Stomach (tissue), 4 donors: ENCODE results near the gene MCCD1.

Experiments used
- POLR2A ChIP-seq, 4 donors: fragments of 450-650 bp; IDR thresholded peaks; one replicate each; pipeline ENCODE4 v1.6.1; 2016; ENCODE audit warnings: antibody characterized with exemption in 4 of 4, control low read depth in 2 of 4, mild to moderate bottlenecking in 1 of 4, moderate library complexity in 1 of 4
- TF ChIP-seq, protein P1 (sequence below), 7 experiments: fragments of 450-650 bp in 4 of 7; fragments of 200-600 bp in 3 of 7; sonication (generic) in 3 of 7; IDR thresholded peaks; one replicate each; pipeline ENCODE4 v1.5.1; 2016 to 2019; ENCODE audit warnings: antibody characterized with exemption in 7 of 7, control low read depth in 2 of 7, mild to moderate bottlenecking in 1 of 7

DNA sequence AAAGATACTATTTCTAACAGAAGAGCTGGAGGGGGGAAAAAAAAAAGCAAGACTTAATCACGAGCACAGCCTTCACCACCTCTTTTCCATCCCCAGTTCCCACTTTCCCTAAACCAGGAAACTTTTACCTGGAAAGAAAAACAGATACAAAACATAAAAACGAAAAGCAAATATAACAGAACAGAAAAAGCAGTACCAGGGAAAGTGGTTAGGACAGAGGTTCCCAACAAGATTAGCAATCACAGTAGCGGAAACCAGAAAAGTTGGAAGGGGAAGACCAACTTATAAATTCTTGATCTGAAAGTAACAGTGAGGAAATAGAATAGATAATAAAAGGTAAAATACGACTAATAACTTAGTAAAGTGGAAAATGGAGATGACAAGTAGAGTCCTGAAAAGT lies 11.9 kb downstream of the MCCD1 start:
- TF ChIP-seq, protein P1, sequence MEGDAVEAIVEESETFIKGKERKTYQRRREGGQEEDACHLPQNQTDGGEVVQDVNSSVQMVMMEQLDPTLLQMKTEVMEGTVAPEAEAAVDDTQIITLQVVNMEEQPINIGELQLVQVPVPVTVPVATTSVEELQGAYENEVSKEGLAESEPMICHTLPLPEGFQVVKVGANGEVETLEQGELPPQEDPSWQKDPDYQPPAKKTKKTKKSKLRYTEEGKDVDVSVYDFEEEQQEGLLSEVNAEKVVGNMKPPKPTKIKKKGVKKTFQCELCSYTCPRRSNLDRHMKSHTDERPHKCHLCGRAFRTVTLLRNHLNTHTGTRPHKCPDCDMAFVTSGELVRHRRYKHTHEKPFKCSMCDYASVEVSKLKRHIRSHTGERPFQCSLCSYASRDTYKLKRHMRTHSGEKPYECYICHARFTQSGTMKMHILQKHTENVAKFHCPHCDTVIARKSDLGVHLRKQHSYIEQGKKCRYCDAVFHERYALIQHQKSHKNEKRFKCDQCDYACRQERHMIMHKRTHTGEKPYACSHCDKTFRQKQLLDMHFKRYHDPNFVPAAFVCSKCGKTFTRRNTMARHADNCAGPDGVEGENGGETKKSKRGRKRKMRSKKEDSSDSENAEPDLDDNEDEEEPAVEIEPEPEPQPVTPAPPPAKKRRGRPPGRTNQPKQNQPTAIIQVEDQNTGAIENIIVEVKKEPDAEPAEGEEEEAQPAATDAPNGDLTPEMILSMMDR (IDR thresholded peaks at IDR 0.05): no peak
- TF ChIP-seq POLR2A (IDR thresholded peaks at IDR 0.05): no peak
